ENCODE results near the gene CCT3. TPM values are rescaled to one million over a fixed set of nuclear protein-coding genes. Genes with fewer than 3 reads are reported as not detected.

CCT3 gene
- total RNA-seq, 1 experiment from 2014 or later, result 340 TPM

- Histone ChIP-seq H3K36me3 (ENCODE audit: control insufficient read depth, insufficient read depth, low read length) (peaks cover 3% of the 10 kb centered on the region), H3K9me3 (no peaks in the 10 kb centered on the region), H3K4me3 (ENCODE audit: low read depth, low read length) (no peak overlapping the region), H3K27me3 (replicated peaks; ENCODE audit: control insufficient read depth, insufficient read depth, low read length) (no peaks in the 10 kb centered on the region), H3K4me1 (no peaks in the 10 kb centered on the region)
- Mint-ChIP-seq H3K4me3 (ENCODE audit: unreplicated experiment) (no peak overlapping the region), H3K27ac (ENCODE audit: unreplicated experiment) (no peak overlapping the region), H3K36me3 (ENCODE audit: insufficient read depth, unreplicated experiment) (peaks cover 98% of the 10 kb centered on the region), H3K9me3 (ENCODE audit: unreplicated experiment) (no peaks in the 10 kb centered on the region), H3K27me3 (ENCODE audit: insufficient read depth, unreplicated experiment) (no peaks in the 10 kb centered on the region), H3K4me1 (ENCODE audit: low read depth, unreplicated experiment) (no peaks in the 10 kb centered on the region)
- CTCF ChIA-PET, result no interaction called here
- no peak for TF ChIP-seq CTCF (IDR thresholded peaks at IDR 0.05; ENCODE audit: insufficient read depth in 1 of 2, low read depth in 1 of 2, low read length in 1 of 2, severe bottlenecking in 1 of 2, unreplicated experiment in 1 of 2)
- intact Hi-C loops (cut with micrococcal nuclease; ENCODE audit: unreplicated experiment), result no loop called here
- no peak for DNase-seq
- no TSS peak for BruUV-seq (replicated peaks)
- POLR2A ChIA-PET, result no interaction called here
These were observed 17.5 kb downstream of the CCT3 start for GRCh38 chr1:156320560-156320959.

- Mint-ChIP-seq H3K27ac (ENCODE audit: unreplicated experiment) (no peak overlapping the region), H3K27me3 (ENCODE audit: insufficient read depth, unreplicated experiment) (no peaks in the 10 kb centered on the region), H3K4me3 (ENCODE audit: unreplicated experiment) (no peak overlapping the region), H3K4me1 (ENCODE audit: low read depth, unreplicated experiment) (no peaks in the 10 kb centered on the region), H3K9me3 (ENCODE audit: unreplicated experiment) (no peaks in the 10 kb centered on the region), H3K36me3 (ENCODE audit: insufficient read depth, unreplicated experiment) (peaks cover 98% of the 10 kb centered on the region)
- intact Hi-C loops (cut with micrococcal nuclease; ENCODE audit: unreplicated experiment), result loop anchor here (1.0 to 5.0 kb wide), 2 partner anchors 35 to 172 kb away; partner anchors contain the start of gene TMEM79
- Histone ChIP-seq H3K4me1 (no peaks in the 10 kb centered on the region), H3K4me3 (ENCODE audit: low read depth, low read length) (no peak overlapping the region), H3K36me3 (ENCODE audit: control insufficient read depth, insufficient read depth, low read length) (peaks cover 3% of the 10 kb centered on the region), H3K27me3 (replicated peaks; ENCODE audit: control insufficient read depth, insufficient read depth, low read length) (no peaks in the 10 kb centered on the region), H3K9me3 (no peaks in the 10 kb centered on the region)
- POLR2A ChIA-PET, result interaction anchor here (0.5 kb wide), 1 partner anchor 43 kb away, joined by 3 read pairs; no protein-coding TSS in a partner anchor
- CTCF ChIA-PET, result interaction anchor here (0.6 to 1.9 kb wide), 9 partner anchors 10 to 174 kb away, joined by 3 to 6 read pairs (median 5); partner anchors contain the start of genes PAQR6 and SMG5
- no TSS peak for BruUV-seq (replicated peaks)
- peak in 1 of 2 experiments; percentile 40 for DNase-seq
- peak; percentile 57 to 60 for TF ChIP-seq CTCF (IDR thresholded peaks at IDR 0.05; ENCODE audit: insufficient read depth in 1 of 2, low read depth in 1 of 2, low read length in 1 of 2, severe bottlenecking in 1 of 2, unreplicated experiment in 1 of 2)
These were observed 18.4 kb downstream of the CCT3 start for GRCh38 chr1:156319664-156320063.

DNA sequence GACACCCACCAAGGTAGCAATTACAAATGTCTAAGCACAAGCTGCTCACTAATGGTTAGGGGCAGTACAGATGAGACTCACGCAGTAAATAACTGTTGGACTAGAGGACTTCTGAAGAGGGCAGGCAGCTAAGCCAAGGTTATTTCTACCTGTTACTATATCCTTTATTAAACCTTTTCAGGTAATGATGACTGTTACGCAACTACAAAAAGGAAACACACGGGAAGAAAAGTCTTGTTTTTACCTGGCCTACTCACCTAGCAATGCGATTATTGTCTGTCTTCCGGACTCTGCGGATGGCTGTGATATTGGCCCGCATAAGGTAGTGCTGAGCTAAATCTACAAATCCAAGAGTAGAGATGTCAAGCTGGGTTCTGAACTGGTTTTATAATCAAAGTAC, 21.2 kb downstream of the CCT3 start:
- Mint-ChIP-seq H3K9me3 (ENCODE audit: unreplicated experiment) (no peaks in the 10 kb centered on the region), H3K4me3 (ENCODE audit: unreplicated experiment) (no peak overlapping the region), H3K27me3 (ENCODE audit: insufficient read depth, unreplicated experiment) (no peaks in the 10 kb centered on the region), H3K27ac (ENCODE audit: unreplicated experiment) (no peak overlapping the region), H3K36me3 (ENCODE audit: insufficient read depth, unreplicated experiment) (peaks cover 98% of the 10 kb centered on the region), H3K4me1 (ENCODE audit: low read depth, unreplicated experiment) (no peaks in the 10 kb centered on the region)
- ChIA-PET POLR2A (no interaction called here), CTCF (interaction anchor here (0.6 kb wide), 1 partner anchor 115 kb away, joined by 3 read pairs; no protein-coding TSS in a partner anchor)
- H3K36me3 ChIP-seq (ENCODE audit: control insufficient read depth, insufficient read depth, low read length), result peaks cover 3% of the 10 kb centered on the region
- intact Hi-C loops (cut with micrococcal nuclease; ENCODE audit: unreplicated experiment), result loop anchor here (5.0 kb wide), 1 partner anchor 170 kb away; no protein-coding TSS in a partner anchor
- no peak overlapping the region for H3K4me3 ChIP-seq (ENCODE audit: low read depth, low read length)
- no peak for TF ChIP-seq CTCF (IDR thresholded peaks at IDR 0.05; ENCODE audit: insufficient read depth in 1 of 2, low read depth in 1 of 2, low read length in 1 of 2, severe bottlenecking in 1 of 2, unreplicated experiment in 1 of 2)
- DNase-seq, result no peak
- no peaks in the 10 kb centered on the region for H3K9me3 ChIP-seq
- H3K4me1 ChIP-seq, result no peaks in the 10 kb centered on the region
- H3K27me3 ChIP-seq (replicated peaks; ENCODE audit: control insufficient read depth, insufficient read depth, low read length), result no peaks in the 10 kb centered on the region
- BruUV-seq (replicated peaks), result no TSS peak

Data from Caco-2 (cell line).